WERI-Rb-1 (cell line): ENCODE measurements around the gene KAZN.

Source experiments
- DNase-seq: peaks from one replicate; pipeline ENCODE4 v3.0.0-alpha.2; 2020
- H3K27ac ChIP-seq: fragments of 250-450 bp; sonication (Bioruptor Pico); 2 replicates; pipeline ENCODE4 v1.5.1; 2020; ENCODE audit warnings: mild to moderate bottlenecking, moderate library complexity
- H3K27me3 ChIP-seq: fragments of 250-450 bp; sonication (Bioruptor Pico); 2 replicates; pipeline ENCODE4 v1.5.1; 2021; ENCODE audit warnings: mild to moderate bottlenecking, low read depth, moderate library complexity; ENCODE audit not compliant: insufficient read depth, severe bottlenecking
- H3K36me3 ChIP-seq: fragments of 250-450 bp; sonication (Bioruptor Pico); 2 replicates; pipeline ENCODE4 v1.5.1; 2020; ENCODE audit warnings: mild to moderate bottlenecking, moderate library complexity
- H3K4me3 ChIP-seq: 2 replicates; pipeline ENCODE4 v1.5.1; 2011; ENCODE audit warnings: low read depth, mild to moderate bottlenecking, control low read depth, low read length
- H3K9me3 ChIP-seq: fragments of 250-450 bp; sonication (Bioruptor Pico); 2 replicates; pipeline ENCODE4 v1.5.1; 2021; ENCODE audit warnings: mild to moderate bottlenecking, moderate library complexity; ENCODE audit not compliant: severe bottlenecking
- TF ChIP-seq, protein P1 (sequence below): IDR thresholded peaks from 2 replicates; pipeline ENCODE4 v1.5.1; 2011; ENCODE audit warnings: low read depth, mild to moderate bottlenecking, control low read depth, inconsistent platforms, low read length

The KAZN gene

DNA sequence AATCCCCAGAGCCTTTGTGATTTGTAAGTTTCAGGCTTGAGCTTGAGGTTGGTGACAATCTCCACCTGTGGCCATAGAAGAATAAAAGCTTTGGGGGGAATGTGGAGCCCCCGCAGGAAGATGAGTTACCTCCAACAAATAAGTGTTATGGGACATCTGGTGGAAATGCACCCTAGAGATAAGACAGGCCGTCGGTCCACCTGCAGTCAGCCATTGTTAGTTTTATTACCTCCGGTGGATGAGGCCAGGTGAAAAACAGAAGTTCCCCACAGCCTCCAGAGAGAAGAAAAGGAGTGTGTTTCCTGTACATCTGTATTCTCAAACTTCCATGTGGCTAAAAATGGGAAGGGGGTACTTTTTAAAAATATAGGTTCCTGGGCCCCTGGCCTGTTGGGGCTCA lies 137.4 kb downstream of the KAZN start:
- DNase-seq: no peak
- no peaks in the 10 kb centered on the region for H3K27me3 ChIP-seq
- TF ChIP-seq, protein P1, sequence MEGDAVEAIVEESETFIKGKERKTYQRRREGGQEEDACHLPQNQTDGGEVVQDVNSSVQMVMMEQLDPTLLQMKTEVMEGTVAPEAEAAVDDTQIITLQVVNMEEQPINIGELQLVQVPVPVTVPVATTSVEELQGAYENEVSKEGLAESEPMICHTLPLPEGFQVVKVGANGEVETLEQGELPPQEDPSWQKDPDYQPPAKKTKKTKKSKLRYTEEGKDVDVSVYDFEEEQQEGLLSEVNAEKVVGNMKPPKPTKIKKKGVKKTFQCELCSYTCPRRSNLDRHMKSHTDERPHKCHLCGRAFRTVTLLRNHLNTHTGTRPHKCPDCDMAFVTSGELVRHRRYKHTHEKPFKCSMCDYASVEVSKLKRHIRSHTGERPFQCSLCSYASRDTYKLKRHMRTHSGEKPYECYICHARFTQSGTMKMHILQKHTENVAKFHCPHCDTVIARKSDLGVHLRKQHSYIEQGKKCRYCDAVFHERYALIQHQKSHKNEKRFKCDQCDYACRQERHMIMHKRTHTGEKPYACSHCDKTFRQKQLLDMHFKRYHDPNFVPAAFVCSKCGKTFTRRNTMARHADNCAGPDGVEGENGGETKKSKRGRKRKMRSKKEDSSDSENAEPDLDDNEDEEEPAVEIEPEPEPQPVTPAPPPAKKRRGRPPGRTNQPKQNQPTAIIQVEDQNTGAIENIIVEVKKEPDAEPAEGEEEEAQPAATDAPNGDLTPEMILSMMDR: no peak
- no peaks in the 10 kb centered on the region for H3K36me3 ChIP-seq
- no peak overlapping the region for H3K27ac ChIP-seq
- H3K9me3 ChIP-seq: no peaks in the 10 kb centered on the region
- H3K4me3 ChIP-seq: no peak overlapping the region

DNA sequence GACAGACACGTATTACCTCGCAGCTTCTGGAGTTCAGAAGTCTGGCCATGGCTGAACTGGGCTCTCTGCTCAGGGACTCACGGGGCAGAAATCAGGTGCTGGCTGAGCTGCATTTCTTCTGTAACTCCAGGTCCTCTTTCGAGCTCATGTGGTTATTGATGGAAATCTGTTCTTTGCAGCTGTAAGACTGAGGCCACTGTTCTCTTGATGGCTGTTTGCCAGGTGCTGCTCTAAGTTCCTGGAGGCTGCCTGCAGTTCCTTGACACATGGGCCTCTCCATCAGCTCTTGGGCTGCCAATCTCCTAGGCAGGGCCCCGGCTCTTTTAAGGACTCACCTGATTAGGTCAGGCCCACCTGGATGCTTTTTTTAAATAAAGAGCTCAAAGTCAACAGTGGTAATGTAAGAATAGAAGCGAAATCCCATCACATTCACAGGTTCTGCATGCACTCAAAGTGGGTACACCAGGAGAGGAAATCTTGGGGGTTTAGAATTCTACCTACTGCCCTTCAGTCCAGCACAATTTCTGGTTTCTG lies 139.1 kb downstream of the KAZN start:
- no peak overlapping the region for H3K27ac ChIP-seq
- TF ChIP-seq, protein P1: no peak
- no peaks in the 10 kb centered on the region for H3K27me3 ChIP-seq

DNA sequence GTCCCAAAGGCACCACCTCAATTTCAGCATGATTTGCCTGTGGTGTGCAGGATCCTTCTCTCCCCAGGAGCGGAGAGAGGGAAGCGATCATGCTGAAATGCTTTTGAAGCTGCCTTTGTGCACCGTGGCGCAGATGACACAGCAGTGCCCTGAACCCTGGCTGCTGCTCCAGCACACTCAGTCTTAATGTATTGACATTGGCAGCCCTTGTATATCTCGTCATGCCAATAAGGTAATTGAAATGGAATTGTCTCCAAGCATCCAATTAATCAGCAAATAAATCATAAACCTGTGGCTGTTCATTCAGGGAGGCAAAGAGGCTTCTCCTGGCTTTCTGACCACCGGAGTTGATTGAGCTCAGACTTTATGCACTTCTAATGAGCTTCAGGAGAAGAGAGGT lies 139.8 kb downstream of the KAZN start:
- Histone ChIP-seq H3K27ac (no peak overlapping the region), H3K4me3 (no peak overlapping the region), H3K27me3 (no peaks in the 10 kb centered on the region), H3K9me3 (no peaks in the 10 kb centered on the region), H3K36me3 (no peaks in the 10 kb centered on the region)
- no peak for DNase-seq
- TF ChIP-seq, protein P1: no peak

More for the DNA sequence above, 139.1 kb downstream of the KAZN start:
- no peaks in the 10 kb centered on the region for H3K9me3 ChIP-seq
- no peak for DNase-seq
- no peaks in the 10 kb centered on the region for H3K36me3 ChIP-seq
- H3K4me3 ChIP-seq: no peak overlapping the region

DNA sequence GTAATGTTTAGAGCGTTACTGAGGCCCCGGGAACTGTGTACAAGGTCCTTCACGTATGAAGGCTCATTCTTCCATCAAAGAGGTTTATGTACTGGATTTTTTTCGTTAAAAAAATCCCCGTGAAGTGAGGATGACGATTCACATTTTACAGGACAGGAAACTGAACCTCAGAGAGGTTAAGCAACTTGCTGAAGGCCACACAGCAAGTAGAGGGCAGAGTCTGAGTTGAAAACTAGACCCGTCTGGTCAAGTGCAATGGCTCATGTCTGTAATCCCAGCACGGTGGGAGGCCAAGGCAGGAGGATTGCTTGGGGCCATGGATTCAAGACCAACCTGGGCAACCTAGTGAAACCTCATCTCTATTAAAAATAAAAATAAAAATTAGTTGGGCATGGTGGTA lies 140.2 kb downstream of the KAZN start:
- TF ChIP-seq, protein P1: no peak
- no peaks in the 10 kb centered on the region for H3K9me3 ChIP-seq
- no peak overlapping the region for H3K27ac ChIP-seq
- H3K36me3 ChIP-seq: no peaks in the 10 kb centered on the region
- no peaks in the 10 kb centered on the region for H3K27me3 ChIP-seq
- no peak for DNase-seq
- no peak overlapping the region for H3K4me3 ChIP-seq

DNA sequence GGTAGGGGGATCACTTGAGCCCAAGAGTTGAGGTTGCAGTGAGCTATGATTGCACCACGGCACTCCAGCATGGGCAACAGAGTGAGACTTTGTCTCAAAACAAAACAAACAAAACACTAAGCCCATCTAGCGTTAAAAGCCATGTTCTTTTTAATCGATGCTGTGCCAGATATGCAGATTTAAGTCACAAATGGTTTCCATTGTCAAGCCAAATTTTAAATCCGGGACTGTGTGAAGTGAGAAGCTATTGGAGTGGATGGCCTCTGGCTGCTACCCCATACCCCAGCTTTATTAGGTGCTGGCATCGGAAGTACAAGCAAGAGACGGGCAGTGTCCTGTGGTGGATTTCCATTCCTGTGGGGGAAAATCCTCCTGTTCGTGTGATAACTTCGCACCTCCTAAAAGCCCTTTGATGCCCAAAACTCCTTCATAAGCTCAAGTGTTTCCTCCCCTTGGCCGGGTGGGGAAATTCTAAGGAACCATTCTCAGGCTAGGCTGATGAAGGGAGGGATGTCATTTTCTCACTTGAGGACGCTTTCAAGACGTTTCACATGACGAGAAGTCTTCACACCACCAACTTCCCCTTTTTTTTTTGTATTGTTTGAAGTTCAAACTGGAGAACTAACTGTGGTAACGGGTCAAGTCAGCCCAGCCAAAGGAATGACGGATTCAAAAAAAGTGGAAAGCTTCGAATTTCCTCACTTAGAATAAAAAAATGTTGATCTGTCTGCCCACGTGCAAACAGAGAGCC lies 140.8 kb downstream of the KAZN start:
- Histone ChIP-seq H3K9me3 (no peaks in the 10 kb centered on the region), H3K36me3 (no peaks in the 10 kb centered on the region), H3K4me3 (no peak overlapping the region), H3K27me3 (no peaks in the 10 kb centered on the region), H3K27ac (no peak overlapping the region)
- no peak for DNase-seq
- TF ChIP-seq, protein P1: no peak
